ENCODE results near the gene ANKRD11. TPM values are rescaled to one million over a fixed set of nuclear protein-coding genes. Genes with fewer than 3 reads are reported as not detected.
"Not testable (repeated sequence)": the region's sequence is repeated elsewhere in the genome, so short reads cannot be mapped to it uniquely, and the experiment has no call there.

ANKRD11 gene
- total RNA-seq, 1 donor from 2014 or later, result 367 TPM

GRCh38 chr16:89253548-89254287 lies 236.6 kb downstream of the ANKRD11 start:
- Mint-ChIP-seq H3K4me3 (ENCODE audit: unreplicated experiment) (no peak overlapping the region), H3K4me1 (ENCODE audit: low read depth, unreplicated experiment) (peaks cover 3% of the 10 kb centered on the region), H3K9me3 (ENCODE audit: unreplicated experiment) (peaks cover 21% of the 10 kb centered on the region), H3K27me3 (ENCODE audit: unreplicated experiment) (peaks cover 14% of the 10 kb centered on the region), H3K36me3 (ENCODE audit: unreplicated experiment) (peaks cover 19% of the 10 kb centered on the region), H3K27ac (ENCODE audit: unreplicated experiment) (no peak overlapping the region)
- no peak for DNase-seq
- no peak for TF ChIP-seq CTCF (IDR thresholded peaks at IDR 0.05; ENCODE audit: partially characterized antibody, unreplicated experiment)

GRCh38 chr16:89248196-89248982 lies 242.0 kb downstream of the ANKRD11 start:
- H3K27me3 Mint-ChIP-seq (ENCODE audit: unreplicated experiment), result peaks cover 7% of the 10 kb centered on the region
- no peaks in the 10 kb centered on the region for H3K4me1 Mint-ChIP-seq (ENCODE audit: low read depth, unreplicated experiment)
- H3K36me3 Mint-ChIP-seq (ENCODE audit: unreplicated experiment), result peaks cover 13% of the 10 kb centered on the region
- no peak for TF ChIP-seq CTCF (IDR thresholded peaks at IDR 0.05; ENCODE audit: partially characterized antibody, unreplicated experiment)
- no peak for DNase-seq
- H3K27ac Mint-ChIP-seq (ENCODE audit: unreplicated experiment), result no peak overlapping the region
- H3K4me3 Mint-ChIP-seq (ENCODE audit: unreplicated experiment), result peak overlapping the region; percentile 49
- H3K9me3 Mint-ChIP-seq (ENCODE audit: unreplicated experiment), result peaks cover 13% of the 10 kb centered on the region

- H3K4me1 Mint-ChIP-seq (ENCODE audit: low read depth, unreplicated experiment); H3K27me3 Mint-ChIP-seq (ENCODE audit: unreplicated experiment); H3K27ac Mint-ChIP-seq (ENCODE audit: unreplicated experiment); DNase-seq: not testable (repeated sequence)
- peak overlapping the region; percentile 49 for H3K4me3 Mint-ChIP-seq (ENCODE audit: unreplicated experiment)
- peaks cover 13% of the 10 kb centered on the region for H3K36me3 Mint-ChIP-seq (ENCODE audit: unreplicated experiment)
- H3K9me3 Mint-ChIP-seq (ENCODE audit: unreplicated experiment), result peaks cover 15% of the 10 kb centered on the region
Measured at GRCh38 chr16:89247734-89248075, 242.7 kb downstream of the ANKRD11 start.

- peak; percentile 94 for DNase-seq
Measured at GRCh38 chr16:89246903-89247733, 243.2 kb downstream of the ANKRD11 start.

More at GRCh38 chr16:89246903-89247733, 243.2 kb downstream of the ANKRD11 start:
- peaks cover 7% of the 10 kb centered on the region for H3K27me3 Mint-ChIP-seq (ENCODE audit: unreplicated experiment)
- no peak overlapping the region for H3K27ac Mint-ChIP-seq (ENCODE audit: unreplicated experiment)
- H3K36me3 Mint-ChIP-seq (ENCODE audit: unreplicated experiment), result peaks cover 13% of the 10 kb centered on the region
- H3K4me1 Mint-ChIP-seq (ENCODE audit: low read depth, unreplicated experiment), result no peaks in the 10 kb centered on the region
- H3K4me3 Mint-ChIP-seq (ENCODE audit: unreplicated experiment), result peak overlapping the region; percentile 78
- no peak for TF ChIP-seq CTCF (IDR thresholded peaks at IDR 0.05; ENCODE audit: partially characterized antibody, unreplicated experiment)
- H3K9me3 Mint-ChIP-seq (ENCODE audit: unreplicated experiment), result peaks cover 15% of the 10 kb centered on the region
